Neuronal stem cell (in vitro differentiated cells): ENCODE measurements around the gene DCAF8.

Experiments used
- DNase-seq: peaks from one replicate; pipeline ENCODE4 v3.0.0-alpha.2; 2013; ENCODE audit warnings: low spot score
- H2AFZ ChIP-seq: one replicate; pipeline ENCODE4 v1.6.1; 2013; ENCODE audit warnings: mild to moderate bottlenecking, low read length, inconsistent platforms
- H2AK5ac ChIP-seq: 2 replicates; pipeline ENCODE4 v1.6.1; 2013; ENCODE audit warnings: low read depth, mild to moderate bottlenecking, inconsistent platforms, low read length, moderate library complexity, mixed read lengths
- H2BK120ac ChIP-seq: 2 replicates; pipeline ENCODE4 v1.6.1; 2013; ENCODE audit warnings: low read depth, mild to moderate bottlenecking, inconsistent platforms, low read length, moderate library complexity, mixed read lengths
- H2BK12ac ChIP-seq: one replicate; pipeline ENCODE4 v1.6.1; 2013; ENCODE audit warnings: low read length, inconsistent platforms
- H2BK15ac ChIP-seq: 2 replicates; pipeline ENCODE4 v1.6.1; 2013; ENCODE audit warnings: mild to moderate bottlenecking, low read length, inconsistent platforms, mixed read lengths
- H2BK5ac ChIP-seq: one replicate; pipeline ENCODE4 v1.6.1; 2013; ENCODE audit warnings: inconsistent platforms, mild to moderate bottlenecking, low read length, moderate library complexity
- H3K14ac ChIP-seq: one replicate; pipeline ENCODE4 v1.6.1; 2013; ENCODE audit warnings: low read length, inconsistent platforms
- H3K18ac ChIP-seq: 2 replicates; pipeline ENCODE4 v1.6.1; 2013; ENCODE audit warnings: low read length, inconsistent platforms
- H3K23ac ChIP-seq: 2 replicates; pipeline ENCODE4 v1.6.1; 2013; ENCODE audit warnings: low read depth, mild to moderate bottlenecking, mixed read lengths, low read length, inconsistent platforms; ENCODE audit not compliant: poor library complexity
- H3K27ac ChIP-seq: replicated peaks from 3 replicates; pipeline ENCODE4 v1.5.1; 2013; ENCODE audit warnings: low read length, inconsistent platforms
- H3K27me3 ChIP-seq, 3 experiments: 2 replicates each; pipeline ENCODE4 v1.6.1; 2013; ENCODE audit warnings: low read length in 3 of 3, mild to moderate bottlenecking in 2 of 3, inconsistent platforms in 1 of 3, low read depth in 1 of 3, mixed read lengths in 1 of 3, moderate library complexity in 1 of 3; ENCODE audit not compliant: control insufficient read depth in 3 of 3, insufficient read depth in 3 of 3
- H3K36me3 ChIP-seq, 2 donors: replicated peaks in 1 of 2; 2 replicates each; pipeline ENCODE4 v1.6.1; 2013; ENCODE audit warnings: low read length in 2 of 2; ENCODE audit not compliant: control insufficient read depth in 2 of 2, insufficient read depth in 2 of 2
- H3K4ac ChIP-seq: 2 replicates; pipeline ENCODE4 v1.6.1; 2013; ENCODE audit warnings: inconsistent platforms, mild to moderate bottlenecking, low read length, moderate library complexity
- H3K4me1 ChIP-seq, 2 donors: 1 replicate in 1 of 2; 2 replicates in 1 of 2; pipeline ENCODE4 v1.6.1; 2013; ENCODE audit warnings: low read length in 2 of 2, low read depth in 1 of 2; ENCODE audit not compliant: control insufficient read depth in 2 of 2, insufficient read depth in 1 of 2
- H3K4me2 ChIP-seq: one replicate; pipeline ENCODE4 v1.6.1; 2013; ENCODE audit warnings: mild to moderate bottlenecking, low read length, inconsistent platforms; ENCODE audit not compliant: insufficient read depth, poor library complexity, severe bottlenecking
- H3K4me3 ChIP-seq, 2 donors: 2 replicates each; pipeline ENCODE4 v1.5.1; 2013; ENCODE audit warnings: low read length in 2 of 2, mild to moderate bottlenecking in 2 of 2, inconsistent platforms in 1 of 2, moderate library complexity in 1 of 2
- H3K79me1 ChIP-seq: one replicate; pipeline ENCODE4 v1.6.1; 2013; ENCODE audit warnings: low read depth, mild to moderate bottlenecking, inconsistent platforms, low read length, moderate library complexity
- H3K9ac ChIP-seq: one replicate; pipeline ENCODE4 v1.6.1; 2013; ENCODE audit warnings: mild to moderate bottlenecking, low read depth, low read length, inconsistent platforms; ENCODE audit not compliant: poor library complexity
- H3K9me3 ChIP-seq, 2 donors: replicated peaks in 1 of 2; 2 replicates each; pipeline versions ENCODE3 to v1.6.1; 2013; ENCODE audit warnings: low read length in 2 of 2, mild to moderate bottlenecking in 2 of 2, inconsistent platforms in 1 of 2, low read depth in 1 of 2, mixed read lengths in 1 of 2, moderate library complexity in 1 of 2; ENCODE audit not compliant: control insufficient read depth in 2 of 2, insufficient read depth in 1 of 2
- H4K8ac ChIP-seq: one replicate; pipeline ENCODE4 v1.6.1; 2013; ENCODE audit warnings: low read depth, mild to moderate bottlenecking, inconsistent platforms, low read length, moderate library complexity
- H4K91ac ChIP-seq: one replicate; pipeline ENCODE4 v1.6.1; 2013; ENCODE audit warnings: low read length, low read depth, mild to moderate bottlenecking, inconsistent platforms; ENCODE audit not compliant: poor library complexity
- WGBS, 2 donors: extraction: QIAGEN DNeasy Blood & Tissue Kit; methylation state at CpG; one replicate each; pipeline ENCODE4 v1.1.7; 2013; ENCODE audit warnings: missing lambda C conversion rate in 2 of 2, mixed read lengths in 1 of 2; ENCODE audit not compliant: insufficient read length in 2 of 2, insufficient replicate concordance in 1 of 2; ENCODE audit errors: extremely low coverage in 2 of 2; 5-methylcytosine and 5-hydroxymethylcytosine counted together

The DCAF8 gene

GRCh38 chr1:160256396-160257046, 5.8 kb downstream of the DCAF8 start:
- H3K23ac ChIP-seq = no peak overlapping the region
- H3K9ac ChIP-seq = no peak overlapping the region
- H3K79me1 ChIP-seq = no peaks in the 10 kb centered on the region
- WGBS, 2 donors = no CpG with 5 or more reads among the region's 3 CpGs
- no peak for DNase-seq
- peaks cover 0 to 56% of the 10 kb centered on the region in 2 donors for H3K36me3 ChIP-seq
- H3K18ac ChIP-seq = no peak overlapping the region
- no peak overlapping the region for H3K14ac ChIP-seq
- H2AFZ ChIP-seq = no peak overlapping the region
- H2BK120ac ChIP-seq = no peak overlapping the region
- H3K9me3 ChIP-seq = no peaks in the 10 kb centered on the region
- H3K4me1 ChIP-seq = peaks cover 4 to 7% of the 10 kb centered on the region in 2 donors
- no peak overlapping the region for H2BK5ac ChIP-seq
- H4K91ac ChIP-seq = no peak overlapping the region
- no peak overlapping the region for H2AK5ac ChIP-seq
- H3K27me3 ChIP-seq = no peaks in the 10 kb centered on the region
- H3K4ac ChIP-seq = no peak overlapping the region
- H2BK15ac ChIP-seq = no peak overlapping the region
- no peak overlapping the region for H4K8ac ChIP-seq
- H3K4me3 ChIP-seq = no peak overlapping the region
- H2BK12ac ChIP-seq = no peak overlapping the region
- no peak overlapping the region for H3K27ac ChIP-seq
- H3K4me2 ChIP-seq = no peak overlapping the region

- no peak overlapping the region for H3K9ac ChIP-seq
- no peak overlapping the region for H3K4me3 ChIP-seq
- no peak overlapping the region for H2BK15ac ChIP-seq
- H3K4me2 ChIP-seq = no peak overlapping the region
- peaks cover 4 to 7% of the 10 kb centered on the region in 2 donors for H3K4me1 ChIP-seq
- no peak overlapping the region for H2BK12ac ChIP-seq
- no peak for DNase-seq
- no peak overlapping the region for H4K8ac ChIP-seq
- no peak overlapping the region for H3K23ac ChIP-seq
- no peak overlapping the region for H2BK5ac ChIP-seq
- H3K27me3 ChIP-seq = no peaks in the 10 kb centered on the region
- no peak overlapping the region for H2AFZ ChIP-seq
- H2BK120ac ChIP-seq = no peak overlapping the region
- H3K18ac ChIP-seq = no peak overlapping the region
- no peak overlapping the region for H4K91ac ChIP-seq
- no peak overlapping the region for H3K14ac ChIP-seq
- peaks cover 0 to 62% of the 10 kb centered on the region in 2 donors for H3K36me3 ChIP-seq
- H3K4ac ChIP-seq = no peak overlapping the region
- no CpG with 5 or more reads among the region's 4 CpGs for WGBS, 2 donors
- no peak overlapping the region for H2AK5ac ChIP-seq
- no peaks in the 10 kb centered on the region for H3K9me3 ChIP-seq
- no peak overlapping the region for H3K27ac ChIP-seq
- no peaks in the 10 kb centered on the region for H3K79me1 ChIP-seq
These were observed 6.5 kb downstream of the DCAF8 start for GRCh38 chr1:160255781-160256300.

- no CpG with 5 or more reads among the region's 5 CpGs for WGBS, 2 donors
- H2BK5ac ChIP-seq = no peak overlapping the region
- no peak overlapping the region for H2AFZ ChIP-seq
- peaks cover 0 to 49% of the 10 kb centered on the region in 2 donors for H3K36me3 ChIP-seq
- H3K23ac ChIP-seq = no peak overlapping the region
- no peak overlapping the region for H2BK15ac ChIP-seq
- no peak overlapping the region for H3K4ac ChIP-seq
- H3K4me1 ChIP-seq = no peaks in the 10 kb centered on the region
- DNase-seq = peak; percentile 54
- H3K27me3 ChIP-seq = no peaks in the 10 kb centered on the region
- H3K4me2 ChIP-seq = no peak overlapping the region
- H3K9ac ChIP-seq = no peak overlapping the region
- no peak overlapping the region for H3K14ac ChIP-seq
- no peak overlapping the region for H4K91ac ChIP-seq
- H4K8ac ChIP-seq = no peak overlapping the region
- no peak overlapping the region for H3K4me3 ChIP-seq
- H3K79me1 ChIP-seq = peaks cover 1% of the 10 kb centered on the region
- H3K18ac ChIP-seq = no peak overlapping the region
- H2BK120ac ChIP-seq = no peak overlapping the region
- no peak overlapping the region for H2AK5ac ChIP-seq
- no peak overlapping the region for H3K27ac ChIP-seq
- H3K9me3 ChIP-seq = no peaks in the 10 kb centered on the region
- H2BK12ac ChIP-seq = no peak overlapping the region
These were observed 10.4 kb downstream of the DCAF8 start for GRCh38 chr1:160251687-160252526.

- DNase-seq = no peak
- H3K4me2 ChIP-seq = no peak overlapping the region
- no peak overlapping the region for H3K4me3 ChIP-seq
- H2AK5ac ChIP-seq = no peak overlapping the region
- H3K4me1 ChIP-seq = no peaks in the 10 kb centered on the region
- no peak overlapping the region for H4K91ac ChIP-seq
- H3K79me1 ChIP-seq = peaks cover 1% of the 10 kb centered on the region
- H2BK15ac ChIP-seq = no peak overlapping the region
- no peak overlapping the region for H3K4ac ChIP-seq
- H2AFZ ChIP-seq = no peak overlapping the region
- H2BK5ac ChIP-seq = no peak overlapping the region
- no peak overlapping the region for H2BK12ac ChIP-seq
- no peak overlapping the region for H3K14ac ChIP-seq
- no peaks in the 10 kb centered on the region for H3K9me3 ChIP-seq
- no peak overlapping the region for H3K27ac ChIP-seq
- H3K23ac ChIP-seq = no peak overlapping the region
- H4K8ac ChIP-seq = no peak overlapping the region
- no peak overlapping the region for H3K9ac ChIP-seq
- H3K18ac ChIP-seq = no peak overlapping the region
- H3K36me3 ChIP-seq = peaks cover 0 to 45% of the 10 kb centered on the region in 2 donors
- H3K27me3 ChIP-seq = no peaks in the 10 kb centered on the region
- H2BK120ac ChIP-seq = no peak overlapping the region
These were observed 11.3 kb downstream of the DCAF8 start for GRCh38 chr1:160251011-160251410.
